GM19438 (cell line): Measurements from ENCODE around the gene INPP5K.
"Not testable (repeated sequence)": the region's sequence is repeated elsewhere in the genome, so short reads cannot be mapped to it uniquely, and the experiment has no call there.

ENCODE experiments used
- ATAC-seq: cut with Tn5 transposase; IDR thresholded peaks from one replicate; pipeline ENCODE4 v1.9.1; 2021; ENCODE audit warnings: low read depth; ENCODE audit not compliant: unreplicated experiment

Gene INPP5K

DNA sequence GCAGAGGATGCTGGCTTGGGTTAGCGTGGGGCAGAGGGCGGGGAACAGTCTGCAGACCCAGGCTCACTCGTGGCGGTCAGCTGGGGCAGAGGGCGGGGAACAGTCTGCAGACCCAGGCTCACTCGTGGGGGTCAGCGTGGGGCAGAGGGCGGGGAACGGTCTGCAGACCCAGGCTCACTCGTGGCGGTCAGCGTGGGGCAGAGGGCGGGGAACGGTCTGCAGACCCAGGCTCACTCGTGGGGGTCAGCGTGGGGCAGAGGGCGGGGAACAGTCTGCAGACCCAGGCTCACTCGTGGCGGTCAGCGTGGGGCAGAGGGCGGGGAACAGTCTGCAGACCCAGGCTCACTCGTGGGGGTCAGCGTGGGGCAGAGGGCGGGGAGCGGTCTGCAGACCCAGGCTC is 7.7 kb downstream of the INPP5K start:
- ATAC-seq: not testable (repeated sequence)

DNA sequence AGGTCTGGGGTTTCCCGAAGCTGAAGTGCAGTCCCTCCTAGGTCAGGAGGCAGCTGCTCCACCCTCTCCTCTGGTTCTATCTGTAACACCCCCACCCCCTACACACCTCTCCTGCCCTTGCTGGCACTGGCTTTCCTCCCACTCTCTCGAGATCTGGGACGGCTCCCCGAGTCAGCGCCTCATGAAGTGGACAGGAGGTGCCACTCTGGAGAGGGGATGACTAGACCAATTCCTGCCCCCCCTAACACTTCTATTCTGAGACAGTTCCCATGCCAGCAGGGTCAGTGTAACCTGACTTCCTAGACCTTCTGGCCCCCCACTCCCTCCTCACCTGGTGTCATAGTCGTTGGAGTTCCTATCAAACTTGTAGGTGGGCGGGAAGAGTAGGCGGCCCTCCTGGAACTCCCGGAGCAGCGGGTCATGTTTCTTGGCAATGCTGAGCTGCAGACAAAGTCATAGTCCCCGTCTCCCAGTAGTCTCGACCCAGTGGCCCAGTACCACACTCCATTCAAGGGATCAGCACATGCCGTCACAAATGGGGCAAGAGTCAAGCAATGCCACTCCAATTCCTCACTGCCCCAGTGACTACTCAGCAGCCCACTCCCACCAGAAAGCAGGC is 9.7 kb downstream of the INPP5K start:
- no peak for ATAC-seq

DNA sequence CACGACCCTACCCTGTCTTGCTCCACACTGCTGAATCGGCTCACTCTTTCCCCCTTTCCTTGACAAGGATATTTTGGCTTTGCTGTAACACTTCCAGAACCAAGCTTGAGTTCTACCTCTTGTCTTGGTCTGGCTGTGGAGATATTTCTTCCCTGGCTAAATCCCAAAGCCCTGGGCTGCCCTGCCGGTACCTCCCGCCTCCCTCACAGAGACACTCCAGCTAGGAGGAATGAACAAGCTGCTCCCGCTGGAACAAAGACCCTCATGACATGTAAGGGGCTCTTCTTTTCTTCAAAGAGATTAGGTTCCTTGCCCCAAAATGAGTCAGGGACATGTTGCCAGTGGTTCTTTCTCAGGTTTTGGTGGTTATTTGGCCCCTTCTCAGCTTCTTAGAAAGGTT is 10.8 kb downstream of the INPP5K start:
- ATAC-seq: no peak

DNA sequence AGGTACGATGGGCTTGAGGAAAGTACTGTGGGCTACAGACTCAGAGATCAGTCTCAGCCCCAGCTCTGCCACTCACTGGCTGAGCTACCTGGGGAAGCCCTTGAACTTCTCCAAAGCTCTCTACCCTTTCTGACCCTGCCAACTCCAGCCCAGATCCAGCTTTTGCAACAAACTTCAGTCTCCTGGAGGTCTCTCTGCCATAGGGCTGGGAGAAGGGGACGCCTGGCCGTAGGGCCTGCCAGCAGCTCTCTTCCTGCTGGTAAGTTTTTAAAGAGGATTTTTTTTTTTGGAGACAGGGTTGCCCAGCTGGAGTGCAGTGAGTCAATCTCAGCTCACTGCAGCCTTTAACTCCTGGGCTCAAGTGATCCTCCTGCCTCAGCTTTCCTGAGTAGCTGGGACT is 11.5 kb downstream of the INPP5K start:
- no peak for ATAC-seq

DNA sequence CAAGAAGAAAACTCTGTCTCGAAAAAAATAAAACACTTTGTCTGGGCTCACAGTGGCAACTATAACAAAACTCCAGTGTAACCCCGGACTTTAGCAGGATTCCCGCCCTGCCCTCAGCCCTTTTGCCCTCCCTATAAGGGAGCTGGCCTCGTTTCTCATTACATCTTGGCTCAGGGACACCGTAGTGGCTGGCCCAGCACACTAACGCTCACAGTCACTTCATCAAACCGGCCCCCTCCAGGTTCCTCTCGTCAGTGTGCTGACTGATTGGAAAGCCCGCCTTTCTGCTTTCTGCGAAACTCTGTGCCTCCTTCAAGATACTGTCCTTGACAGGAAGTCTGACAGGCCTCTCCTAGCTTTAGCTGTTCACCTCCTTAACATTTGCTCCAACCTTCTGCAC is 12.7 kb downstream of the INPP5K start:
- ATAC-seq: no peak

DNA sequence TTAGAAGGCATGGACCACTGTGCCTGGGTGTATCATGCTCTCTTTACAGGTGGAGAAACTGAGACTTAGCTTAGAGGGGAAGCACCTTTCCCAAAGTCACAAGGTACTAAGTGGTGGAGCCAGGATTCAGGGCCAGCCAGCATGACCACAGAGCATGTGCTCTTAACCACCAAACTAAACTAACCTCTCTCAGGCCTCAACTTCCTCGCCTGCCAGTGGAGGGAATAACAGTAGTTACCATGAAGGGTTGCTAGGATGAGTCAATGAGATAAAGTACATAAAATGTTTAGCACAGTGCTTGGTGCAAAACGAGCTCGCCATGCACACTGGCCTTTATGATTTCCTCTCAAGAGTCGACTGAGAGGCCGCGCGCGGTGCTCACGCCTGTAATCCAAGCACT is 17.5 kb downstream of the INPP5K start:
- ATAC-seq: no peak

DNA sequence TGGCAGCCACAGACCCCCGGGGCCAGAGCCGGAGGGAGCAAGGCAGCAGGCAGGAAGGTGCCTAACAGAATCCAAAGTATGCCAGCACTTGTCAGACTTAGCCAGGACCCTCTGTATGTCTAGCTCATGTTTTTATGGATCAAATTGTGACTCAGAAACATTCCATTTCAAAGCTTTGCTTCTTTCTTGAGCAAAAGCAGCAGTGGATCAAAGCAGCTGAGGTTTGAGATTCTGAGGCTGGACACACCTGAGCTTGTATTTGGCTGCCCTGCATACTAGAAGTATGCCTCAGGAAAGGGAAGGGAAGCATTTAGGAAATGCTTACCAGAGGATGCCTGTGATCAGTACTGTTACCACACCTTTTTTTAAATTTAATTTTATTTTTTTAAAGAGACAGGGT is 18.2 kb downstream of the INPP5K start:
- ATAC-seq: no peak

DNA sequence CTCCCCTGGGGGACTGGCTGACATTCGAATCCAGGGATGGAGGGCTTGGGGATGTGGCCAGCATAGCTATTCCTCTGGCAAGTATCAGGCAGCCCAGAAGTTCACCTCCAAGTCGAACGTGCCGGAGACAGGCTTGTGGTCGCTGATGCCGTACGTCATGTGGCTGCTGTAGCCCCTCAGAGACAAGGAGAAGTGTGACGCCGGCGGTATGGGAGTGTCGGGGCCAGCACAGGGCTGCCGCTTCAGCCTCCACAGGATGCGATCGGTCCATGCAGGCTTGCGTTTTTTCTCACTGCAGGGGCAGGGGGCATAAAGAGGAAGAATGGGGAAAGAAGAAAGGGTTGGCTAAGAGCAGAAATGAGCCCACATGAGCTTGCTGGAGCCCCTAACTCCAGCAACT is 18.6 kb downstream of the INPP5K start:
- no peak for ATAC-seq

DNA sequence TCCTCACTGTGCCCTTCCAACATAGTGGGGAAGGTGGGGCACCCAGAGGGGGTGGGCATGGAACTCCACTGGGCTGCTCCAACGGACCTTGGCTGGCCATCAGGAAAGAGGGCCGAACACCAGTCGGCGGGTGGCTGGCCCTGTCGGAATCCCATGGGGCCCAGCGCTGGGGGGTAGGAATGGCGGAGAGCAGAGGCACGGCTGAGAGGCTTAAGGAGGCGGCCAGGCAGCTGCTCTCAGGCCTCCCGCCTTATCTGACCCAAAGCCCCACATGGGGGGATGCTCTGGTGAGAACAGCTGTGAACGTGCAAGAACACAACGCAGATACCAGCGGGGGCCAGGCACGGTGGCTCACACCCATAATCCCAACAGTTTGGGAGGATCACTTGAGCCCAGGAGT is 19.5 kb downstream of the INPP5K start:
- ATAC-seq: no peak

DNA sequence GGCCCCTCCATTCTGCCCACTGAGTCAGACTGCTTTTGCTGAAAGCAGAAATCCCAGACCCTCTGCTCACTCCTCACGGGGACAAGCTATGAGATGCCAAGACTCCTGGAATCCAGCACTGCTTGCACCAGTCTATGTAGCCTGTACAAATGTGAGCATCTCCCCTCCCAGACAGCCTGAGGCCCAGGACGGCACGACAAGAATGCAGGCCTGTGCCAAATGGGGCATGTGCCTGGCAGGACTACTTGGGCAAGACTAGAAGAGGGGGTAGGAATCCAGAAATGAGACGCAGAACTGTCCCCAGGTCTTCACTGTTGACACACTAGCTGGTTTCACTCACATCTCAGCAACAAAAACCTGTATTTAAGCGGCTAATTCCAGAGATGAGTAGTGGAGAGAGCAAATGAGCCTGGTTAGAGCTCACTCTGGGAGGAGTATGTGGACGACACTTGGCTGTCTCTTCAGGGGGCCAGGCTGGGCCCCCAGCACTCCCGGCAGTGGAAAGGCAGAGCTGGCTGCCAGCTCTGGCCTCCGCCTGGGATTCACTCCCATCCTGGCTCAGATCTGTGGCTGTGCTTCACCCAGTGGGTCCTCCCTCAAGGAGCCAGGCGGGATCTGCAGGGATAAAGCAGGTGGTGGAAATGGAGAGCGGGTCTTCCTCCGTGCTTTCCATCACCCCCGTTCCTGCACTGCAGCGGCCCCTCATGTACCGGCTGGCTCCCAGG is 21.0 kb downstream of the INPP5K start:
- ATAC-seq: no peak

DNA sequence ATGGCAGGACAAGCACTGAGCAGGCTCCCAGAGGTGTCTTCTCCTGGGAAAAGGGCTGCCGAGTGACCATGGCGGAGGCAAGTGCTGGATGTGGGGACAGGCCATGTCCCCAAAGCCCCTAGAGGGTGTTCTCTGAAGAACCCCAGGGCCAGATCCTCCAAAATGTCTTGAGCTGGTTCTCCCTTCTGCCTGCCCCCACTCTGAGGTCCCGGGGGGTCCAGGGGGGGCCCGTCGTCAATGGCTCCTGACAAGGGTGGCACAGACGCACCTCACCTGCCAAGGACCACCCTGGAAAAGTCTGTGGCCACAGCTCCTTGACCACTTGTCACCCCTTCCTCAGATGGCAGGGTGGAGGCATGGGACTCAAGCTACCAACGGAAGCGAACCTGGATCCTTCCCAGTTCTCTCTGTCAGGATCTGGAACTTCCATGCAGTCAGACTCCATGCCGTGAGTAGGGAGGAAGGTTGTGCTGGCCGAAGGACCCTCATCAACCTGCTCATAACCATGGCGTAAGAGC is 21.6 kb downstream of the INPP5K start:
- ATAC-seq: no peak

DNA sequence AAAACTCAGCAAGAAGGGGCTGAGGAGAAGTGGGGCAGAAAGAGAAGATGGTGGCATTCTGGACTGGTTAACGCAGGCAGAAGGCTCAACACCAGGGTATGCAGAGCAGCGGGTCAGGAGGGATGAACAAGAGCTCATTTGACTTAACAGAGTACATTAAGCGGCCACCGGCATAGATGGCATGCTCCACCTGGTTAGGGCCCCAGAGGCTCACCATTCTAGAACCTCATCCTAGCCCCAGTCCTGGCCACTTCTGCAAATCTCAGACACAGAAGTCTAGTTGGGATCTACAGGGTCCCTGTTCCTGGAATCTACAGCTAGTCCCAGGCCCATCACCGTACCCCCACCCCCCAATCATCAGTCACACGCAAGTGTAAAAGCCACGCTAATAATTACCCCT is 22.2 kb downstream of the INPP5K start:
- ATAC-seq: no peak

DNA sequence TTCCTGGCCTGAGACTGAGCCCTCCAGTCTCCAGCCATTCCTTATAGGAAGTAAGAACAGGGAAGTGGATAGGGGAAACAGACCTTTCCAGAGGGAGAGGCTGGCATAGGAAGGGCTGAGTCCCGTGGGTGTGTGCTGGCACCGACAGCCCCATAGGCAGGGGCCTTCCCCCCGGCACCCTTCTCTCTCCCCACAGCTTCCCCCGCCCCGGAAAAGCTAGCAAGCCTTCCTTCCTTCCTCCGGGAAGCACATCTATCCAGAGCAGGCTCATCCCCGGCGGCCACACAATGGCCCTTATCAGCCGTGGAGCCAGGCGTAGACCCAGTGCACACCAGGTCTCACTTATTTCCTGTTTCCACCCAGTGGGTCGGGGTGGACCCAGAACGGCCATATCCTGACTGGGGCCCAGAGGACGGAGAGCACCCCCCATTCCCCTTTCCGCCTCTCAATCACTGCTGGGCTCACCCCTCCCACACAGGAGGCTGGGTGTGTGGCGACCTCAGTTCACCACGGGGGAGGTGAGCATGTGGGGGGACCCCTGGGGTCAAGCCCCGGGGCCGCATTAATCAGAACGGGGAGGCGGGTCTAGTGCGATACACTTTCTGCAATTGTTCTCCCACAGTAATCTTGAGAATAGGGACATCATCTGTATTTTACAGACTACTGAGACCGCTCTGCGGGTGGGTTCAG is 23.0 kb downstream of the INPP5K start:
- ATAC-seq: no peak

DNA sequence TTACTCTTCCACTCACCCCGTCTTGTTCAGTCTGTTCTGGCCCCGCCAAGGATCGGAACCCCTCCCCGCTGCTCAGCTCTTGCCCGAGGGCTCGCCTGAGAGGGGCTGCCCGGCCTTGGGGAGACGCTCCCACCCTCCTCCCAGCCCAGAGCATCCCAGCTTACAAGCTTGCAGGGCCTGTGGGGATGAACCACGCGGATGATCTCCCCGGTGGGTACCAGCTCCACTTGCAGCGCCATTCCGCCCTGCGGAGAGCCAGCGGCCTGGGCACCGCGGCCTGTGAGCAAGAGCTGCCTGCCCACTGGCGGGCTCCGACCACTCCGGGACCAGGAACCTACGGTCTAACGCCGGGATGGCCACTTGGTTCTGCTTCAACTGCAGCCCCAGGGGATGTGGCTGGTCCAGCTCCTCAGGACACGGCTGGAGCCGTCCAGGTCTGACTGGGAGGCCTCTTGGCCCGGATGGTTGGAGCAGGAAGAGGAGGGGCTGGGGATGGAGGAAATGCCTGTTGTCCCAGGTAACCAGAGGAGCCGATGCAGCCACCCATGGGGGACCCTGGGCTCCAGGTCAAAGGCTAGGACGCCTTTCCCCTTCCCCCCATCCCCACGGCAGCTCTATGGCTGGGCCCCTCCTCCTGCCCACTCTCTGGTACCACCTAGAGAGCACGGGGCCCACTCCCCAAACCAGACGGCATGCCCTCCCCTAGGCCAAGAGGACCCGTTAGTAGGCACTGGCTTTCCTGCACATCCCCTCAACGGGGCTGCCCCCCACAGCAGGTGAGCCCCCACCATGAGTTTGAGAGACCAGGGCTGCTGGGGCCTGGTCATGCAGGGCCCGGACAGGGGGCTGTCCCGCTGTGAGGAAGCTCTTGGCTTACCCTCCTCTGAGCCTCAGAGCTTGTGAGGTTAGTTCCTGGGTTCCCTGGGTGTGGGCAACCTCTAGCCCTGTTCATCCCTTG is 23.9 kb downstream of the INPP5K start, which contains the start of gene MYO1C:
Gene MYO1C (minus strand): TSS at position 438 of the 958 bp plus-strand sequence. CDS start 199 bp downstream, at position 239.
- no peak for ATAC-seq

DNA sequence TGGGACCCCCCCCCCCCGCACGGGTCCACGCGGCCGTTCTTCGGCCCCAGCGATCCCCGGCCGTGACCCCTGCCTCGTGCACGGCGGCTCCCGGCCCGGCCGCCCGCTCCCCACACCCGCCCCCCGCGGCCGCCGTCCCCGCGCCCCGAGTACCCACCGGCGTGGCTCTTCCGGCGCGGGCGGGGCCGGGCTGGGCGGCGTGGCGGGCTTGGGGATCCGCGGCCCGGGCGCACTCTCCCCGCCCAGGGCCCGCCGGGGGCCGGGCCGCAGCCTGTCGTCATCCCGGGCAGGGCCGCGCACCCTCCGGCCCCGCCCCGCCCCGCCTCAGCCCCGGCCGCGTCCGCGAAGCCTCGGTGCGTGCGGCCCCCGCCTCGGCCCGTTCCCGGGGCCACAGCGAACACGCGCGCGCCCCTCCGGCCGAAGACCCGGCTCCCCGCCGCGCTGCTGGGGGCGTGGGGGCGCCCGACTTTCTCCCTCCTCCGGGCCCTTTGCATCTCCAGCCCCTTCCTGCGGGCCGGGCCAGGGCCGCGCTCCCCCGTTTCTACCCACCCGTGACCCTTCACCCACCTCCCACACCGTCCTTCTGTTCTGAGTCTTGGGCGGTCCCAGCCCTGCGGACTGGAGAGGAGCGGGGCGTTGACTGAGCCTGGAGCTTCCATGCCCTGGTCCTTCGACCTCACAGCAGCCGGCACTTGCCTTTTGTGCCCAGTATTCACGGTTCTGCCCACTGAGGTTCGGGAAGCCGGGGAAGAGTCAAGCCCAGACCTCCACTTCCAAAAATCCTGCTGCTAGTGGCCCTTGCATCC is 24.8 kb downstream of the INPP5K start:
- ATAC-seq: peak; percentile 41

DNA sequence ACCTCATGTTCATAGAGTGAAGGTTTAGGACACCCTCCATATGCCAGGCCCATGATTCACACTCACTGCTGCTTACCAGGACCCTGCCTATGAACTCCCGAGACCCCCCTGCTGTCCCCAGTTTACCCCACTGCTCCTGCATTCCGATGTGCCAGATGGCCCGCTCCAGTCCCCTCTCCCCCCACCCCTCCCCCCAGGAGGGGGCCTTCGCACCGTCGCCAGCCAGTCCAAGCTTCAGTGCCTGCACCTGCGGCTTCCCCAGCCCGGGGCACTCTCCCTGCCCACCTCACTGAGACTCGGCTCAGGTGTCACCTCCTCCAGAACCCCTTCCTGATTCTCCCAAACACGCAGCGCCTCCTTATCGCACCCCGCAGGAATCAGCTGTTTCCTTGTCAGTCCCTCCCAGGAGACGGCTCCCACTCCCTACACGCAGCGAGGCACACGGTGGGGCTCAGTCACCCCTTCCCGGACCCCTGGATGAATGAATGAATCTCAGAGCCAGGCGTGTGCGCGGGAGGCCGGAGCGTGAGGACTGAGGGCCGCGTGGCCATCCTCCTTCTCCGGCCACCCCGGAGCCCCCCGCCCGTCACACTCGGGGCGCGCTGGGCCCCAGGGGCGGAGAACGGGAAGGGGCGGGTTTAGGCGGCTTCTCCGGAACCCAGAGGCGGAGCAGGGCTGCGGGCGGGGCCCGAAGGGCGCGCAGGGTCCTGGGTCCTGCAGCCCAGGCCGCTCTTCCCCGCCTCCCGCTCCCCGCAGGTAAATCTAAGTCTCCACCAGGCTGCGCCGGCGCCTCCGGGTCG is 25.6 kb downstream of the INPP5K start:
- ATAC-seq: peak; percentile 41

DNA sequence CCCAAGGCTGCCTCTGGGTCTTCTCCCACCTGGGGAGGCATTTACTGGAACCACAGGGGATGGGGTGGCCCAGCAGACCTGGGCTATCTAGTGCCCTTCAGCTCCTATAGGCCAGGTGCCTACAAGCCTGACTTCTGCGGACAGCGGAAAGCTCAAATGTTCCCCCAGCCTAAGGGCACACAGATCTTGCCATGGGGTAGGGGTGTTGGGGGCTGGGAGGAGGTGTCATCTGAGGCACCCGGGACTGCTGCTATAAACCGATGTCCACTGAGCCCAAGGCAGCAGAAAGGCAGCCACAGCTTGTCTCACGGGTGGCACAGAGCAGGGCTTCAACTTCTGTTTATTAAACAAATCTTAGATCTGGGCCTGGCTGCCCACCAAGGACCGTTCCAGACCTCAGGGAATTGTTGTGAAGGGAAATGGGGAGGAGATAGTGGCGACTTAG is 27.6 kb downstream of the INPP5K start:
- ATAC-seq: no peak

DNA sequence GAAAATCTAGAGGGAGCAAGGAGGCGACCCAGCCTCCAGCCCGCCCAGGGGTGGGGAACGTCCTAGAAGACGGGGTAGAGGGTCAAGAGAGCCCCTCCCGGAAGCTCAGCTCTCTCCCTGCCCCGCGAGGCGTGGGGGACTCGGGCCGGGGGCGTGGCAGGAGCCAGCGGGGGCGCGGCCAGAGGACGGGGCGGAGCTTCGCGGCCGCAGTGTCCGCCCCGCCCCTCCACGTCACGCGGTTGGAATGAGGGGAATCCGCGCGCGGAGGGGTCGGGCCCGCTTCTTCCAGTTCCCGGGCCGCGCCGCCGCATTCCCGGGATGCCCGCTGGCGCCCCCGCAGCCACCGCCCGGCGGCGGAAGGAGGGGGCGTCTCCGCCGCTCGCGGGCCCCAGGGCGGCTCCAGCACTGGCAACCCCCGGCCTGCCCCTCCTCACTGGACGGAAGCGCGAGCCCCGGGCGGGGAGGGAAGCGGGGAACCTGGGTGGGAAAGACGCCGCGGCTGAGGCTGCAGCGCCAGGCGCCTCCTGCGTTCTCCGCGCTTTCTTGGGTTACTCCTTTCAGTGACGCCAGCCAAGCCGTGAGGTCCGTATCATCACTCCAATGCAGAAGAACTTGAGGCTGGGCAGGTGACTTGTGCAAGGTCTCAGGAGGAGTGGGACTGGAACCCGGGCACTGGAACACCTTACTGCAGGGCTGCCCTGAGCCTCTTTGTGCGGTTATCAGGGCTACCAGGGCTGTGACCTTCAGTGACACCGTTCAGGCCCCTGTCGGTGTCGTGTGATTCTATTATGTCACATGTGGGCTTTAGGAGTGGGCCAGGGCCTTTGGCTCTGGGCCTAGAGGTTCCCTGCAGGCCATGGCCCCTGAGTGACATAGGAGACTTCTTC is 28.2 kb downstream of the INPP5K start:
- ATAC-seq: no peak
